HepG2 (cell line): ENCODE measurements around the gene DYNC2I2. TPM values are rescaled to one million over a fixed set of nuclear protein-coding genes. Genes with fewer than 3 reads are reported as not detected.

ENCODE experiments used
- ARID2 ChIP-seq: sonication (generic); formaldehyde crosslinking; IDR thresholded peaks from 2 replicates; pipeline ENCODE4 v1.8.1; 2022; ENCODE audit warnings: mild to moderate bottlenecking, missing genetic modification reagents, borderline replicate concordance
- CCDC6 ChIP-seq: sonication (generic); formaldehyde crosslinking; IDR thresholded peaks from 2 replicates; pipeline ENCODE4 v1.8.1; 2022; ENCODE audit warnings: mild to moderate bottlenecking, missing genetic modification reagents, moderate library complexity
- GATA4 ChIP-seq: sonication (generic); IDR thresholded peaks from 2 replicates; pipeline ENCODE4 v1.6.1; 2016; ENCODE audit warnings: antibody characterized with exemption, low read depth, borderline replicate concordance
- HNRNPL ChIP-seq: fragments of 200-400 bp; formaldehyde crosslinking; IDR thresholded peaks from 2 replicates; pipeline ENCODE4 v1.6.1; 2017; ENCODE audit warnings: mild to moderate bottlenecking, low read depth, low read length
- KAT2B ChIP-seq: fragments of 150-350 bp; IDR thresholded peaks from 2 replicates; pipeline ENCODE4 v1.6.1; 2014; ENCODE audit warnings: low read depth, low read length, borderline replicate concordance
- KAT7 ChIP-seq: IDR thresholded peaks from 2 replicates; pipeline ENCODE4 v1.6.1; 2018; ENCODE audit warnings: borderline replicate concordance, missing compliant biosample characterization
- KDM4B ChIP-seq: sonication (generic); formaldehyde crosslinking; IDR thresholded peaks from 2 replicates; pipeline ENCODE4 v1.4.0; 2020; ENCODE audit warnings: missing genetic modification reagents
- KLF9 ChIP-seq: IDR thresholded peaks from 2 replicates; pipeline ENCODE4 v1.6.1; 2016; ENCODE audit warnings: low read depth
- LCORL ChIP-seq, 2 experiments: fragments of 450-650 bp in 1 of 2; sonication (generic) in 1 of 2; formaldehyde crosslinking in 1 of 2; IDR thresholded peaks; 2 replicates each; pipeline versions ENCODE4 v1.5.0 to v1.6.1; 2017 to 2020; ENCODE audit warnings: antibody characterized with exemption in 1 of 2, missing genetic modification reagents in 1 of 2
- MZF1 ChIP-seq: sonication (generic); formaldehyde crosslinking; IDR thresholded peaks from 2 replicates; pipeline ENCODE4 v1.8.1; 2023; ENCODE audit warnings: mild to moderate bottlenecking, missing genetic modification reagents, borderline replicate concordance
- ONECUT2 ChIP-seq: sonication (generic); formaldehyde crosslinking; IDR thresholded peaks from 2 replicates; pipeline ENCODE4 v1.4.0; 2020; ENCODE audit warnings: missing genetic modification reagents
- POLR2A ChIP-seq, 2 experiments: IDR thresholded peaks; 2 replicates each; pipeline ENCODE4 v1.6.1; 2011; ENCODE audit warnings: low read depth in 2 of 2, low read length in 2 of 2, mild to moderate bottlenecking in 1 of 2, moderate library complexity in 1 of 2; ENCODE audit not compliant: insufficient read depth in 1 of 2
- PRPF4 ChIP-seq: fragments of 200-400 bp; formaldehyde crosslinking; IDR thresholded peaks from 2 replicates; pipeline ENCODE4 v1.6.1; 2016; ENCODE audit warnings: low read length, low read depth; ENCODE audit not compliant: poor library complexity, severe bottlenecking
- SNAPC2 ChIP-seq: sonication (generic); formaldehyde crosslinking; IDR thresholded peaks from 2 replicates; pipeline ENCODE4 v1.8.1; 2022; ENCODE audit warnings: mild to moderate bottlenecking, missing genetic modification reagents
- TGIF2 ChIP-seq: IDR thresholded peaks from 2 replicates; pipeline ENCODE4 v1.6.1; 2016; ENCODE audit warnings: control low read depth, missing compliant biosample characterization
- TRIM24 ChIP-seq: sonication (generic); formaldehyde crosslinking; IDR thresholded peaks from 2 replicates; pipeline ENCODE4 v1.8.0; 2022; ENCODE audit warnings: mild to moderate bottlenecking, missing genetic modification reagents
- ZC3H13 ChIP-seq: sonication (generic); formaldehyde crosslinking; IDR thresholded peaks from 2 replicates; pipeline ENCODE4 v1.8.1; 2023; ENCODE audit warnings: mild to moderate bottlenecking, missing genetic modification reagents, moderate library complexity
- ZFP82 ChIP-seq: sonication (generic); formaldehyde crosslinking; IDR thresholded peaks from 2 replicates; pipeline ENCODE4 v1.5.1; 2020; ENCODE audit warnings: mild to moderate bottlenecking, missing genetic modification reagents, borderline replicate concordance
- ZKSCAN8 ChIP-seq: IDR thresholded peaks from 2 replicates; pipeline ENCODE4 v1.6.1; 2016; ENCODE audit warnings: borderline replicate concordance, missing genetic modification reagents, missing compliant biosample characterization
- ZNF251 ChIP-seq: sonication (generic); formaldehyde crosslinking; IDR thresholded peaks from 2 replicates; pipeline ENCODE4 v1.9.0; 2021; ENCODE audit warnings: mild to moderate bottlenecking, missing genetic modification reagents
- ZNF451 ChIP-seq: sonication (generic); formaldehyde crosslinking; IDR thresholded peaks from 2 replicates; pipeline ENCODE4 v1.5.0; 2020; ENCODE audit warnings: mild to moderate bottlenecking, missing genetic modification reagents
- ZNF564 ChIP-seq: sonication (generic); formaldehyde crosslinking; IDR thresholded peaks from 2 replicates; pipeline ENCODE4 v1.8.1; 2023; ENCODE audit warnings: mild to moderate bottlenecking, missing genetic modification reagents
- ZNF75D ChIP-seq: sonication (generic); formaldehyde crosslinking; IDR thresholded peaks from 2 replicates; pipeline ENCODE4 v1.8.1; 2023; ENCODE audit warnings: missing genetic modification reagents, mild to moderate bottlenecking, borderline replicate concordance
- ZNF777 ChIP-seq: sonication (generic); formaldehyde crosslinking; IDR thresholded peaks from 2 replicates; pipeline ENCODE4 v1.4.0; 2020; ENCODE audit warnings: missing genetic modification reagents
- ZNF891 ChIP-seq: sonication (generic); formaldehyde crosslinking; IDR thresholded peaks from 2 replicates; pipeline ENCODE4 v1.5.0; 2020; ENCODE audit warnings: mild to moderate bottlenecking, missing genetic modification reagents
- polyA plus RNA-seq, 8 experiments: library from polyadenylated mRNA; depleted of rRNA in 3 of 8; stranded (reverse) in 7 of 8; unstranded in 1 of 8; fragments of >200 nt; fragmentation: Illumina TruSeq in 4 of 8; extraction: Trizol in 4 of 8; gene quantifications; 2 replicates each; pipeline versions ENCODE4 v1.2.1 to v1.2.3, GENCODE V29; 2011 to 2016; ENCODE audit warnings: low read depth in 4 of 8, missing spikeins in 1 of 8, mixed read lengths in 1 of 8; ENCODE audit not compliant: insufficient read depth in 1 of 8
- total RNA-seq, 5 experiments: library from RNA; depleted of rRNA; stranded (reverse); fragments of >200 nt; fragmentation: Illumina TruSeq; extraction: Trizol; gene quantifications; 2 replicates each; pipeline ENCODE4 v1.2.3, GENCODE V29; 2016; ENCODE audit warnings: low read depth in 1 of 5
- TF ChIP-seq, protein P1 (sequence below): sonication (generic); formaldehyde crosslinking; IDR thresholded peaks from 2 replicates; pipeline ENCODE4 v1.4.0; 2020; ENCODE audit warnings: missing genetic modification reagents
- TF ChIP-seq, protein P2 (sequence below): IDR thresholded peaks from 2 replicates; pipeline ENCODE4 v1.6.1; 2016; ENCODE audit warnings: mild to moderate bottlenecking
- TF ChIP-seq, protein P3 (sequence below): sonication (generic); formaldehyde crosslinking; IDR thresholded peaks from 2 replicates; pipeline ENCODE4 v1.8.1; 2022; ENCODE audit warnings: mild to moderate bottlenecking, missing genetic modification reagents

DYNC2I2 gene
- total and polyA plus RNA-seq, 2 of the 13 experiments (the other 11 are each of a cell fraction or from before 2014, with no cell fraction given), result 13.7 to 40.2 TPM

DNA sequence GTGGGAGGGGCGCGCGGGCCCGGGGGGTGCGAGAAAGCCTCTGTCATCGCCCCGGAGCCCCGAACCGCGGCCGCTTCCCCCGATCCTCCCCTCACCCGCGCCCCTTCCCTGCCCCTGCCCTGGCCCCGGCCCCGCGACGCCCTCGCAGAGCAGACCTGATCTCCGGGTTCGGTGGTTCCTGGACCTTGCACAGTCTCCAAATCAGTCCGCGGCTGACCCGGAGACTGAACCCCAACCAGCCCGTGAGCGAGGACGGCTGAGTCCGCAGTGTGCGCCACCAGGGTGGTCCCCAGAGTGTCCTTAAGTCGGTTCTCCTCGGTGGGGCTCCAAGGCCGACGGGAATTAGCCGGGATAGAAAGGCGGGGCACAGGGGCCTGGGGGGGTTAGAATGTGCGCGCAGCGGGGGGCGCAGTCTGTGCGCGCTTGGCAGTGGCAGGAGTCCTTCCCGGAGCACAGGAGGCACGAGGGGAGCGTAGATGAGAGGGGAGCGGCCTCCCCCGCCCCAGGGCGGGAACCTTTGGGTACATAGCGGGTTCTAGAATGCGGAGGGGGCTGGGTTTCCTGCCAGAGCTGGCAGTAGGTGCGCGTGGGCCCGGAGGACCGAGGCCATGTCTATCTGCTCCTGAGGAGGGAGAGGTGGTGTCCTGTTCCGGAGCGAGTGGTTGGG lies 46.4 kb upstream of the DYNC2I2 start (continued):
- TF ChIP-seq CCDC6 (peak; percentile 11; the same call in 1 of the 2 replicates), KLF9 (CRISPR knock-in tag) (no peak), ZC3H13 (CRISPR knock-in tag) (no peak; the same call in none of the 2 replicates), ZNF251 (CRISPR knock-in tag) (no peak), ZNF777 (CRISPR knock-in tag) (0 out of 2 replicates have a peak, but pooled peaks have one; percentile 2), SNAPC2 (CRISPR knock-in tag) (no peak), ZFP82 (CRISPR knock-in tag) (peak; percentile 25; the same call in 1 of the 2 replicates), ONECUT2 (no peak), KAT2B (no peak), TGIF2 (CRISPR knock-in tag) (no peak), LCORL (IDR thresholded peaks at IDR 0.05) (no peak), LCORL (CRISPR knock-in tag; IDR thresholded peaks at IDR 0.05) (no peak), PRPF4 (no peak), KDM4B (CRISPR knock-in tag) (no peak), ZKSCAN8 (no peak), GATA4 (no peak), POLR2A (IDR thresholded peaks at IDR 0.05; ENCODE audit: insufficient read depth in 1 of 2, low read depth in 2 of 2, low read length in 2 of 2) (0 out of 4 replicates have a peak, but pooled peaks of 1 of the 2 experiments have one; percentile 41), TRIM24 (no peak), ARID2 (no peak), ZNF75D (CRISPR knock-in tag) (no peak), ZNF564 (no peak), KAT7 (no peak), ZNF891 (CRISPR knock-in tag) (no peak), ZNF451 (no peak), HNRNPL (no peak), MZF1 (CRISPR knock-in tag) (no peak)
- TF ChIP-seq, protein P1, sequence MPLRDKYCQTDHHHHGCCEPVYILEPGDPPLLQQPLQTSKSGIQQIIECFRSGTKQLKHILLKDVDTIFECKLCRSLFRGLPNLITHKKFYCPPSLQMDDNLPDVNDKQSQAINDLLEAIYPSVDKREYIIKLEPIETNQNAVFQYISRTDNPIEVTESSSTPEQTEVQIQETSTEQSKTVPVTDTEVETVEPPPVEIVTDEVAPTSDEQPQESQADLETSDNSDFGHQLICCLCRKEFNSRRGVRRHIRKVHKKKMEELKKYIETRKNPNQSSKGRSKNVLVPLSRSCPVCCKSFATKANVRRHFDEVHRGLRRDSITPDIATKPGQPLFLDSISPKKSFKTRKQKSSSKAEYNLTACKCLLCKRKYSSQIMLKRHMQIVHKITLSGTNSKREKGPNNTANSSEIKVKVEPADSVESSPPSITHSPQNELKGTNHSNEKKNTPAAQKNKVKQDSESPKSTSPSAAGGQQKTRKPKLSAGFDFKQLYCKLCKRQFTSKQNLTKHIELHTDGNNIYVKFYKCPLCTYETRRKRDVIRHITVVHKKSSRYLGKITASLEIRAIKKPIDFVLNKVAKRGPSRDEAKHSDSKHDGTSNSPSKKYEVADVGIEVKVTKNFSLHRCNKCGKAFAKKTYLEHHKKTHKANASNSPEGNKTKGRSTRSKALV (CRISPR knock-in tag), result peak; percentile 32; the same call in 1 of the 2 replicates
- TF ChIP-seq, protein P2, sequence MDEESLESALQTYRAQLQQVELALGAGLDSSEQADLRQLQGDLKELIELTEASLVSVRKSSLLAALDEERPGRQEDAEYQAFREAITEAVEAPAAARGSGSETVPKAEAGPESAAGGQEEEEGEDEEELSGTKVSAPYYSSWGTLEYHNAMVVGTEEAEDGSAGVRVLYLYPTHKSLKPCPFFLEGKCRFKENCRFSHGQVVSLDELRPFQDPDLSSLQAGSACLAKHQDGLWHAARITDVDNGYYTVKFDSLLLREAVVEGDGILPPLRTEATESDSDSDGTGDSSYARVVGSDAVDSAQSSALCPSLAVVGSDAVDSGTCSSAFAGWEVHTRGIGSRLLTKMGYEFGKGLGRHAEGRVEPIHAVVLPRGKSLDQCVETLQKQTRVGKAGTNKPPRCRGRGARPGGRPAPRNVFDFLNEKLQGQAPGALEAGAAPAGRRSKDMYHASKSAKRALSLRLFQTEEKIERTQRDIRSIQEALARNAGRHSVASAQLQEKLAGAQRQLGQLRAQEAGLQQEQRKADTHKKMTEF, result no peak
- TF ChIP-seq, protein P3, sequence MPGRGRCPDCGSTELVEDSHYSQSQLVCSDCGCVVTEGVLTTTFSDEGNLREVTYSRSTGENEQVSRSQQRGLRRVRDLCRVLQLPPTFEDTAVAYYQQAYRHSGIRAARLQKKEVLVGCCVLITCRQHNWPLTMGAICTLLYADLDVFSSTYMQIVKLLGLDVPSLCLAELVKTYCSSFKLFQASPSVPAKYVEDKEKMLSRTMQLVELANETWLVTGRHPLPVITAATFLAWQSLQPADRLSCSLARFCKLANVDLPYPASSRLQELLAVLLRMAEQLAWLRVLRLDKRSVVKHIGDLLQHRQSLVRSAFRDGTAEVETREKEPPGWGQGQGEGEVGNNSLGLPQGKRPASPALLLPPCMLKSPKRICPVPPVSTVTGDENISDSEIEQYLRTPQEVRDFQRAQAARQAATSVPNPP (CRISPR knock-in tag), result no peak
